ENCODE data around the gene PNMA8C.

Gene PNMA8C

DNA sequence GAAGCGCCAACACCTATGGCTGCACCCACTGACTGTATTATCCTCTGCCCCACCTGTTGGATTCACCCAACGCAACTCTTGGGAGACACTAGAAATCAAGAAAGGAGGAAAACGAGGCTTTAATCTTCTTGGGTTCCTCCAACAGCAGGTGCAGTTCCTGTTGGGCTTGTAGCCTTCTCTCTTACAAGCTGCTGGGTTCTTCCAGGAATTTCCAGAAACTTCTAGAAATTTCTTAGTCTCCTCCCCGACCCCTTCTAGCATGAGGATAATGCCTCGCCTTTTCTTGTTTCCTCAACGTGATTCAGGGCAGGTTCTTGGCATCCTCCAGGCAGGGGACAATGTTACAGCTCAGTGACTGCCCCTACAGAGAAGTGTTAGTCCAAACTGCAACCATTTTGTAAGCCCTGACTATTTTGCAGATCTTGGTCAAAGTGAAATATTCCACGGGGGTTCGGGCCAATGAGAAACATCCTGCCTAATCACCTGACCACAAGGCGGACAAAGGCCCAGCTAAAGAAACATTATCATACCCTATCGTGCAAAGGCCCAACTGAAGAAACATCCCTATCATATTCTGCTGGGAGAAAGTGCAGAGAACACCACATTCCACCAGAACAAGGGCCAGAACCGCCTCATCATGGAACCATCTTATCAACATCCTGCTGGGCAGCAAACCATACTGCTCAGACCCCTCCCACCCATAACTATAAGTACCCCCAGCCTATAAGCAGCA, 43.2 kb upstream of the PNMA8C start:
- no peak overlapping the region for H3K27ac ChIP-seq (ENCODE audit: low read length)
- H3K4me1 ChIP-seq (ENCODE audit: low read length) = peaks cover 35% of the 10 kb centered on the region
- no peaks in the 10 kb centered on the region for H4K20me1 ChIP-seq (ENCODE audit: insufficient read depth, low read length)
- H3K4me3 ChIP-seq (ENCODE audit: low read length) = no peak overlapping the region
- no peak overlapping the region for H3K4me2 ChIP-seq (ENCODE audit: low read length)
- no peaks in the 10 kb centered on the region for H3K79me2 ChIP-seq (ENCODE audit: low read length)
- no peaks in the 10 kb centered on the region; the same call in 1 of the 2 replicates for H3K27me3 ChIP-seq (ENCODE audit: low read depth, low read length)
- no peak for TF ChIP-seq EZH2phosphoT487 (IDR thresholded peaks at IDR 0.05; ENCODE audit: low read depth)
- TF ChIP-seq, protein P1, sequence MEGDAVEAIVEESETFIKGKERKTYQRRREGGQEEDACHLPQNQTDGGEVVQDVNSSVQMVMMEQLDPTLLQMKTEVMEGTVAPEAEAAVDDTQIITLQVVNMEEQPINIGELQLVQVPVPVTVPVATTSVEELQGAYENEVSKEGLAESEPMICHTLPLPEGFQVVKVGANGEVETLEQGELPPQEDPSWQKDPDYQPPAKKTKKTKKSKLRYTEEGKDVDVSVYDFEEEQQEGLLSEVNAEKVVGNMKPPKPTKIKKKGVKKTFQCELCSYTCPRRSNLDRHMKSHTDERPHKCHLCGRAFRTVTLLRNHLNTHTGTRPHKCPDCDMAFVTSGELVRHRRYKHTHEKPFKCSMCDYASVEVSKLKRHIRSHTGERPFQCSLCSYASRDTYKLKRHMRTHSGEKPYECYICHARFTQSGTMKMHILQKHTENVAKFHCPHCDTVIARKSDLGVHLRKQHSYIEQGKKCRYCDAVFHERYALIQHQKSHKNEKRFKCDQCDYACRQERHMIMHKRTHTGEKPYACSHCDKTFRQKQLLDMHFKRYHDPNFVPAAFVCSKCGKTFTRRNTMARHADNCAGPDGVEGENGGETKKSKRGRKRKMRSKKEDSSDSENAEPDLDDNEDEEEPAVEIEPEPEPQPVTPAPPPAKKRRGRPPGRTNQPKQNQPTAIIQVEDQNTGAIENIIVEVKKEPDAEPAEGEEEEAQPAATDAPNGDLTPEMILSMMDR (IDR thresholded peaks at IDR 0.05; ENCODE audit: low read depth, low read length) = no peak
- H3K9ac ChIP-seq (ENCODE audit: low read length) = no peak overlapping the region
- no peaks in the 10 kb centered on the region for H3K9me3 ChIP-seq (ENCODE audit: insufficient read depth, low read length)
- H2AFZ ChIP-seq (ENCODE audit: low read depth, low read length) = no peak overlapping the region
- no peaks in the 10 kb centered on the region for H3K36me3 ChIP-seq (replicated peaks; ENCODE audit: low read depth, low read length)

DNA sequence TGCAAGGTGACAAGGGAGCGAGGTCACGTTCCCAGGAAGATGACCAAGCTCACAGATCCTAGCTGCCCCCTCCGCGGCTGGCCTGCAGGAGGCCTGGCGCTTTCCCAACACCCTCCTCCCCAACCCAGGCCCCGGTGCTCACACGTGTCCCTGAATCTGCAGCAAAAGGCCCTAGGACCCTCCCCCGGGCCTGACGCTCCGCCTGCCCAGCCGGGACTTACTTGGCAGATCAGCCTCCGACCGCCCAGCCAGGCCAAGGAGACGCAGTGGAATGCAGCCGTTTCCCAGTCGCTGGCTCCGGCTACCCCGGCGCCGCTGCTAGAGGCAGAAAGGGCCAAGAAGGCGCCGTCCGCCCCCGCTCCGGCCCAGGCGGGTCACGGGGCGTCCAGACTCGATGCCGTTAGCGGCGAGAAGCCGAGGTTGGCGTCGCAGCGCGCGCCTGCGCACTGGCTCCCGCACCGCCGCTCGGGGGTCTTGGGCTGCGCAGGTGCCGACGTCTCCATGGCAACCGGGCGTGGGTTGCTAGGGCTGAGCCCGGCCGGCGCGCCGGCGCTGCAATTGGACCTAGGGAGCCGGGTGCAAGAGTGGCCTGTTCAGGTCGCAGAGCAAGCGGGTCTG, 42.5 kb upstream of the PNMA8C start, which contains the start of gene PNMA8A:
Gene PNMA8A, minus strand, starts transcription at position 448 of the 618 bp plus-strand sequence. CDS start 528 bp downstream, outside the sequence.
- Histone ChIP-seq H3K27me3 (ENCODE audit: low read depth, low read length) (no peaks in the 10 kb centered on the region; the same call in 1 of the 2 replicates), H3K4me1 (ENCODE audit: low read length) (peaks cover 37% of the 10 kb centered on the region), H2AFZ (ENCODE audit: low read depth, low read length) (no peak within 1 kb of the TSS), H3K4me3 (ENCODE audit: low read length) (no peak within 1 kb of the TSS), H3K27ac (ENCODE audit: low read length) (no peak within 1 kb of the TSS), H3K9me3 (ENCODE audit: insufficient read depth, low read length) (no peaks in the 10 kb centered on the region), H3K9ac (ENCODE audit: low read length) (no peak within 1 kb of the TSS), H3K79me2 (ENCODE audit: low read length) (no peaks in the 10 kb centered on the region), H4K20me1 (ENCODE audit: insufficient read depth, low read length) (no peaks in the 10 kb centered on the region), H3K36me3 (replicated peaks; ENCODE audit: low read depth, low read length) (no peaks in the 10 kb centered on the region), H3K4me2 (ENCODE audit: low read length) (no peak within 1 kb of the TSS)
- TF ChIP-seq, protein P1 (IDR thresholded peaks at IDR 0.05; ENCODE audit: low read depth, low read length) = no peak
- no peak for TF ChIP-seq EZH2phosphoT487 (IDR thresholded peaks at IDR 0.05; ENCODE audit: low read depth)

DNA sequence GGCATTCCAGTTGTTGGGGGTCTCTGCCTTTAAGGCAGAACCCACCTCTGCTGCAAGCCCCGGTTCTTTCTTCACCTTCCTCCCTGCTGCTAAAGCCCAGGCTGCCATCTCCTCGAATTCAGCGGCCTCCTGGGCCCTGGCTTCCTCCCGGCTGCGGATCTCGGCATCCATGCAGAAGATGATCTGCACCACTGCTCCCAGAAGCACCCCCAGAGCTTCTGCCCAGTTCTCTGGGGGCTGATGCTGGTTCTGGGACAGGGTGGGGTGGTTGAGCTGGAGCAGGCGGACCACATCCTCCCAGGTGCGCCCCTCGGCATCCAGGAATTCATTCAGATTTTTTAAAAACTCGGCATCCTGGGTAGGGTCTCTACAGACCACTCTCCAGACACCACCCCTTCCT, 41.6 kb upstream of the PNMA8C start:
- Histone ChIP-seq H2AFZ (ENCODE audit: low read depth, low read length) (no peak overlapping the region), H3K79me2 (ENCODE audit: low read length) (no peaks in the 10 kb centered on the region), H3K36me3 (replicated peaks; ENCODE audit: low read depth, low read length) (no peaks in the 10 kb centered on the region), H3K4me3 (ENCODE audit: low read length) (no peak overlapping the region), H3K9ac (ENCODE audit: low read length) (no peak overlapping the region), H3K27ac (ENCODE audit: low read length) (no peak overlapping the region), H3K27me3 (ENCODE audit: low read depth, low read length) (no peaks in the 10 kb centered on the region; the same call in 1 of the 2 replicates), H4K20me1 (ENCODE audit: insufficient read depth, low read length) (no peaks in the 10 kb centered on the region), H3K9me3 (ENCODE audit: insufficient read depth, low read length) (no peaks in the 10 kb centered on the region), H3K4me1 (ENCODE audit: low read length) (peaks cover 41% of the 10 kb centered on the region), H3K4me2 (ENCODE audit: low read length) (no peak overlapping the region)
- TF ChIP-seq, protein P1 (IDR thresholded peaks at IDR 0.05; ENCODE audit: low read depth, low read length) = no peak
- TF ChIP-seq EZH2phosphoT487 (IDR thresholded peaks at IDR 0.05; ENCODE audit: low read depth) = no peak

DNA sequence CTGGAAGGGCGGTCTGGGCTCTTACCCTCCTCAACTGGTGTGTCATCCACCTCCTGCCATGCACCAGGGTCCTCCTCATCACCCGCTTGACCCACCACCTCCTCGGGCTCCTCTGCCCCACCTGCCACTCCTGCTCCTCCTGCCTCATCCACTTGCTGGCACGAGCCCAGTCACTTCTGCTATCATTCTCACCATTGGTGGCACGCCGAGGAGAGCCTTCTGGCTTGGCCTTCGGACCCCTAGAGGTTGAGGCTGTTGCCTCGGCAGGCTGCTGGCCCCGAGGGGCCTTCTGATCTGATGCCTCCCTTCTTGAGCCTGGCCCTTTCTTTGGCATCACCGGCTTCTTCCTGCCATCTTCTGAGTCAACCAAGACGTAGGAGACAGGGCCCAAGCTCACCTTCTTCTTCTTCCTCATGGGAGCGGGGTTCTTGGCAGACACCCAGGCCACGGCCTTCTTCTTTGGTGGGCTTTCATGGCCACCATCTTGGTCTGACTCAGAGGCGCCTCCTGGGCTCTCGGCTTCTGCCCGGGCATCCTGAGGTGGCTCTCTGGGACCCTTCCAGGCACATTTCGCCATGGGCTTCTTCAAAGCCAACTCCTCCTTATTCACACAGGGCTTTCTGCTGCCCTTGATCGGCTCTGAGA, 40.9 kb upstream of the PNMA8C start:
- H3K9ac ChIP-seq (ENCODE audit: low read length) = no peak overlapping the region
- no peaks in the 10 kb centered on the region for H3K9me3 ChIP-seq (ENCODE audit: insufficient read depth, low read length)
- H4K20me1 ChIP-seq (ENCODE audit: insufficient read depth, low read length) = no peaks in the 10 kb centered on the region
- no peak overlapping the region for H3K4me3 ChIP-seq (ENCODE audit: low read length)
- peaks cover 48% of the 10 kb centered on the region for H3K4me1 ChIP-seq (ENCODE audit: low read length)
- no peak overlapping the region for H3K4me2 ChIP-seq (ENCODE audit: low read length)
- no peak overlapping the region for H3K27ac ChIP-seq (ENCODE audit: low read length)
- H3K36me3 ChIP-seq (replicated peaks; ENCODE audit: low read depth, low read length) = no peaks in the 10 kb centered on the region
- H2AFZ ChIP-seq (ENCODE audit: low read depth, low read length) = no peak overlapping the region
- H3K27me3 ChIP-seq (ENCODE audit: low read depth, low read length) = peaks cover 4% of the 10 kb centered on the region; the same call in 1 of the 2 replicates
- TF ChIP-seq, protein P1 (IDR thresholded peaks at IDR 0.05; ENCODE audit: low read depth, low read length) = no peak
- no peak for TF ChIP-seq EZH2phosphoT487 (IDR thresholded peaks at IDR 0.05; ENCODE audit: low read depth)
- no peaks in the 10 kb centered on the region for H3K79me2 ChIP-seq (ENCODE audit: low read length)

Measured in OCI-LY3 (cell line).